Stomach smooth muscle (tissue), 2 donors: ENCODE data around the gene ELOA.
A peak's percentile ranks its signal among the peaks of the same experiment; 100 is the strongest.
"Not testable (repeated sequence)": the region's sequence is repeated elsewhere in the genome, so short reads cannot be mapped to it uniquely, and the experiment has no call there.

Source experiments
- H3K27ac ChIP-seq: one replicate; pipeline ENCODE4 v1.7.0; 2013; ENCODE audit warnings: mild to moderate bottlenecking, low read length, inconsistent platforms
- H3K27me3 ChIP-seq, 2 donors: one replicate each; pipeline ENCODE4 v1.7.0; 2013; ENCODE audit warnings: low read length in 2 of 2; ENCODE audit not compliant: insufficient read depth in 2 of 2, control insufficient read depth in 1 of 2
- H3K36me3 ChIP-seq, 2 donors: one replicate each; pipeline ENCODE4 v1.7.0; 2013; ENCODE audit warnings: low read length in 2 of 2; ENCODE audit not compliant: control insufficient read depth in 2 of 2, insufficient read depth in 2 of 2
- H3K4me1 ChIP-seq: one replicate; pipeline ENCODE4 v1.7.0; 2013; ENCODE audit warnings: low read length; ENCODE audit not compliant: control insufficient read depth, insufficient read depth
- H3K4me3 ChIP-seq, 2 donors: one replicate each; pipeline ENCODE4 v1.7.0; 2013; ENCODE audit warnings: low read length in 2 of 2
- H3K9ac ChIP-seq, 2 donors: one replicate each; pipeline ENCODE4 v1.7.0; 2013; ENCODE audit warnings: low read length in 2 of 2, mild to moderate bottlenecking in 1 of 2
- H3K9me3 ChIP-seq, 2 donors: one replicate each; pipeline ENCODE4 v1.7.0; 2013; ENCODE audit warnings: low read length in 2 of 2; ENCODE audit not compliant: control insufficient read depth in 2 of 2
- donor health status: healthy.
- donor health status: Pancreatic carcinoma.

The ELOA gene

GRCh38 chr1:23802809-23803342 lies 59.6 kb downstream of the ELOA start:
- H3K9ac ChIP-seq, H3K27me3 ChIP-seq, H3K4me3 ChIP-seq, H3K27ac ChIP-seq, H3K9me3 ChIP-seq: not testable (repeated sequence)
- Histone ChIP-seq H3K4me1 (peaks cover 22% of the 10 kb centered on the region), H3K36me3 (peaks cover 20 to 26% of the 10 kb centered on the region in 2 donors)

DNA sequence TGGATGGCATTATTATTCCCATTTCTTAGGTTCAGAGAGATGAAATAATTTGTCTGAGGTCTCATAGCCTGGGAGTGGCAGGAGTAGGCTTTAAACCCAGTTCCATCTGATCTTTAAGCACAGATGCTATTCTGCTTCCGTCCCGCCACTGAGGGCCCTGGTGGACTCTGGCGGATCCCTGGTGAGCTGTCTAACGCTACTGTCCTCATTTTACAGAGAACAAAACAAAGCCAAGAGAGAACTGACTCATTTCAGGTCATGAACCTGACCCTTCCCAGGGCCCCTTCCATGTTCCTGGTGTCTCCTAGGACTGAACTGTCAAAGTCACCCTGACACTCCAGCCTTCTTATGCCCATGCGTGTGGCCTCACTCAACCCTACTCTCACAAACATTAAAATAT lies 60.4 kb downstream of the ELOA start:
- no peaks in the 10 kb centered on the region for H3K9me3 ChIP-seq
- H3K4me1 ChIP-seq, result peaks cover 22% of the 10 kb centered on the region
- H3K27me3 ChIP-seq, result no peaks in the 10 kb centered on the region
- no peak overlapping the region for H3K9ac ChIP-seq
- peaks cover 25 to 28% of the 10 kb centered on the region in 2 donors for H3K36me3 ChIP-seq
- no peak overlapping the region for H3K4me3 ChIP-seq
- H3K27ac ChIP-seq, result no peak overlapping the region

GRCh38 chr1:23804183-23804835 lies 61.0 kb downstream of the ELOA start:
- H3K36me3 ChIP-seq, result peaks cover 25 to 28% of the 10 kb centered on the region in 2 donors
- H3K27ac ChIP-seq, result no peak overlapping the region
- H3K4me3 ChIP-seq, result no peak overlapping the region
- peaks cover 20% of the 10 kb centered on the region for H3K4me1 ChIP-seq
- no peak overlapping the region for H3K9ac ChIP-seq
- no peaks in the 10 kb centered on the region for H3K27me3 ChIP-seq
- H3K9me3 ChIP-seq, result no peaks in the 10 kb centered on the region

DNA sequence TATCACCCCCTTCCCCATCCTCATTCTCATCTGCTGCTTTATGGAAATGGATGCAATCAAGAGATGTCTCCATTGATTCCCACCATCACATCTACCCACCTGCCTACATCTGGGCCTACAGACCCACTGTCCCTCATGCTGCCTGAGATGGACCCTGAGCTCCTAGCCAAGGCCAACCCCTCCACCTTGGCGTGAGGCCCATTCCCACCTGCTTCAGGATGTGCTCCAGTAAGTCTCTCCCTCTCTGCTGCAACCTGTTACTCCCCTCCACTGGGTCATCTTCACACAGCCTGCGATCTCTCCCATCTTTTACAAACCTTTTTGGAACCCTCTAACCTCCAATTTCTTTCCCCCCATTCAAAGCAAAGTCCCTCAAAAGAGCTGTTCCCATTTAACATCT lies 61.8 kb downstream of the ELOA start:
- H3K9ac ChIP-seq, result no peak overlapping the region
- H3K36me3 ChIP-seq, result peaks cover 25 to 30% of the 10 kb centered on the region in 2 donors
- no peaks in the 10 kb centered on the region for H3K9me3 ChIP-seq
- no peaks in the 10 kb centered on the region for H3K27me3 ChIP-seq
- peaks cover 12% of the 10 kb centered on the region for H3K4me1 ChIP-seq
- H3K27ac ChIP-seq, result no peak overlapping the region
- no peak overlapping the region for H3K4me3 ChIP-seq

GRCh38 chr1:23806280-23806679 lies 63.0 kb downstream of the ELOA start:
- H3K4me1 ChIP-seq, result peaks cover 9% of the 10 kb centered on the region
- peaks cover 25 to 33% of the 10 kb centered on the region in 2 donors for H3K36me3 ChIP-seq
- H3K27me3 ChIP-seq, result no peaks in the 10 kb centered on the region
- no peak overlapping the region for H3K4me3 ChIP-seq
- H3K9ac ChIP-seq, result peak overlapping the region in 1 of 2 donors; percentile 21
- no peak overlapping the region for H3K27ac ChIP-seq
- no peaks in the 10 kb centered on the region for H3K9me3 ChIP-seq

DNA sequence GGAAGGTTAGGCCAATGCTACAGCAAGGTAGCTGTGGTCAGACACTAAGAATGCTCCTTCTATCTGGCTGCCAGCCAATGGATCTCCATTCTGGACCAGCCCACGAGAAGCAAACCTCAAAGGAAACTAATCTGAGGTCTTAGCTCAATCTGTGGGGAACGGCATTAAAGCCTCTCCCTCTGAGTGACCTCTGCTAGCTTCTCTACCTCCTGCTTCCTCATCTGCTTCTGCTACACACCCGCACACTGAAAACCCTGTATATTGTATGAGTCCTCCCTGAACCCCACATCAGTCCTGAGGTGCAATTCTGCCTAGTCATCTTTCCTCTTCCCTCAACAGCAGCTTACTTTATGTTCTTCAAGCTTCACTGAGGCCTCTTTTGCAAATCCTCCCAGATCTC lies 64.2 kb downstream of the ELOA start:
- no peaks in the 10 kb centered on the region for H3K9me3 ChIP-seq
- no peak overlapping the region for H3K27ac ChIP-seq
- no peak overlapping the region for H3K9ac ChIP-seq
- H3K4me3 ChIP-seq, result no peak overlapping the region
- peaks cover 3% of the 10 kb centered on the region for H3K4me1 ChIP-seq
- H3K36me3 ChIP-seq, result peaks cover 35 to 36% of the 10 kb centered on the region in 2 donors
- H3K27me3 ChIP-seq, result no peaks in the 10 kb centered on the region

DNA sequence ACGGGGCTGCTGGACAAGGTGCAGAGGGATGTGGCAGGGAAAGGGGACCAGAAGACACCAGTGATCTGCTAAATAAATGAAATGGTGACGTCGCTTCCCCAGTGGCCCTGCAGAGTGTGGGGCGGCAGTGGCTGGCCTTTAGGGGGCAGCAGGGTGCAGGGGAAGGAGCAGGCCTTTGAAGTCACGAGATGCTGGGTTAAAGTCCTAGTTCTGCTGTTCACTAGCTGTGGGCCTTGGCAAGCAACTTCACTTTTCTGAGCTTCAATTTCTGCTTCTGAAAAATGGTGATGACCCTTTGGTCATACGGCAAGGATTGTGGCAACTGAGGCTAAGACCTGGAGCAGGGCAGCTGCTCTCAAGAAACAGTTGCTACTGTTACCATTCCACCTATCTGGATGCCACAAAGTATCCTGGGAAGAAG lies 66.5 kb downstream of the ELOA start:
- no peak overlapping the region for H3K27ac ChIP-seq
- peaks cover 42 to 46% of the 10 kb centered on the region in 2 donors for H3K36me3 ChIP-seq
- no peaks in the 10 kb centered on the region for H3K27me3 ChIP-seq
- H3K9ac ChIP-seq, result no peak overlapping the region
- H3K4me3 ChIP-seq, result no peak overlapping the region
- H3K4me1 ChIP-seq, result peaks cover 3% of the 10 kb centered on the region
- no peaks in the 10 kb centered on the region for H3K9me3 ChIP-seq

DNA sequence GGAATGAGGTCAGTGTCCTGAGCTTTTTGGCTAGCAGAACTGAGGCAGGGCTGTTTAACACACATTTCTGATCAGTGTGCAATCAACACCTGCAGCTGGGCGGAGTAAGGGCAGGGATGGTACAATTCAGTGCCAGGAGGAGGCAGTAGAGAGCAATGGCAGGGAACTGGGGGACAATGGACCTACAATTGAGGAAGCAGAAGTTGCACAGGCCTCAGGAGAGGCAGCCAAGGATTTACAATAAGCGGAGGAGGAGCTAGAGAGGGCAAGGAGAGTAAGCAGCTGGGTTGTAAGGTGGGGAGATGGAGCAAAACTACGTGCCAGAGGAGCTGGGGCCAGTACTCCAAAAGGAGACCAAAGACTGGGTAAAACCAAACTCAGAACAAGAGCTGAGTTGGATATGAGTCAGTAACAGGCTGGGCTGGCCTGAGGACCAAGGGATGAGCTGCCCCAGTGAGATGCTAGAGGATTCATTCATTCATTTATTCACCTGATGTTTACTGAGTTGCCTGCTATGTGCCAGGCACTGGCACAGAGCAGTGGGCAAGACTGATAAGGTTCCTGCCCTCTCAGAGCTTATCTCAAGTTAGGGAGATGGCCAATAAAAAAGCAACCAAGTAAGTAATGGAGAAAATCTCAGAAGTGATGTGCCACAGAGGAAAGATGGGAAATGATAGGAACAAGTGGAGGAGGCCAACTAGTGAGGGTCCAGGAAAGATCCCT lies 67.7 kb downstream of the ELOA start:
- Histone ChIP-seq H3K9ac (no peak overlapping the region), H3K27ac (no peak overlapping the region), H3K36me3 (peaks cover 41 to 44% of the 10 kb centered on the region in 2 donors), H3K4me3 (no peak overlapping the region), H3K9me3 (no peaks in the 10 kb centered on the region), H3K27me3 (no peaks in the 10 kb centered on the region), H3K4me1 (peaks cover 3% of the 10 kb centered on the region)
